ENCODE results near the gene HEMK1. TPM values are rescaled to one million over a fixed set of nuclear protein-coding genes. Genes with fewer than 3 reads are reported as not detected.
A peak's percentile ranks its signal among the peaks of the same experiment; 100 is the strongest.

The HEMK1 gene
- total and polyA plus RNA-seq, 3 experiments from 2014 or later = 27.4 to 55.0 (median 51.8) TPM

GRCh38 chr3:50564321-50564720 is 5.0 kb upstream of the HEMK1 start:
- peaks cover 0 to 13% (median 2%) of the 10 kb centered on the region in 3 donors for H3K36me3 Mint-ChIP-seq
- Histone ChIP-seq H3K36me3 (ENCODE audit: insufficient read depth, low read length) (no peaks in the 10 kb centered on the region), H3K4me3 (ENCODE audit: low read length) (no peak overlapping the region), H3K27ac (ENCODE audit: low read depth, low read length) (no peak overlapping the region), H3K4me1 (ENCODE audit: insufficient read depth, low read length) (peaks cover 21% of the 10 kb centered on the region), H3K9me3 (ENCODE audit: low read length) (no peaks in the 10 kb centered on the region), H3K27me3 (ENCODE audit: insufficient read depth, low read length, poor library complexity, severe bottlenecking) (no peaks in the 10 kb centered on the region)
- no peak for DNase-seq
- peak overlapping the region in 3 of 8 donors; percentile 17 to 67 (median 25) for H3K27ac Mint-ChIP-seq
- ChIA-PET CTCF (no interaction called here), POLR2A (no interaction called here)
- no peaks in the 10 kb centered on the region for H3K9me3 Mint-ChIP-seq
- peaks cover 14 to 37% (median 18%) of the 10 kb centered on the region in 3 donors for H3K4me1 Mint-ChIP-seq
- H3K27me3 Mint-ChIP-seq = peaks cover 0 to 3% of the 10 kb centered on the region in 2 donors
- no peak overlapping the region for H3K4me3 Mint-ChIP-seq

- ChIA-PET POLR2A (interaction anchor here (0.5 to 6.1 kb wide), 14 partner anchors 20 to 1121 kb away, joined by 3 to 57 read pairs (median 4); partner anchors contain the start of genes CISH, CYB561D2, GNAI2 and IFRD2), CTCF (interaction anchor here (1.1 to 18.9 kb wide), 4 partner anchors 23 to 57 kb away, joined by 3 to 724 read pairs (median 90); partner anchors contain the start of genes CISH and MAPKAPK3)
- Mint-ChIP-seq H3K9me3 (no peaks in the 10 kb centered on the region), H3K4me1 (peaks cover 32 to 64% (median 36%) of the 10 kb centered on the region in 3 donors), H3K27me3 (peaks cover 0 to 3% of the 10 kb centered on the region in 2 donors), H3K27ac (peak overlapping the region in 6 of 8 donors; percentile 50 to 95 (median 72)), H3K4me3 (peak overlapping the region; percentile 53 to 97 (median 76)), H3K36me3 (peaks cover 0 to 19% (median 2%) of the 10 kb centered on the region in 3 donors)
- Histone ChIP-seq H3K4me1 (ENCODE audit: insufficient read depth, low read length) (peaks cover 46% of the 10 kb centered on the region), H3K27me3 (ENCODE audit: insufficient read depth, low read length, poor library complexity, severe bottlenecking) (no peaks in the 10 kb centered on the region), H3K36me3 (ENCODE audit: insufficient read depth, low read length) (no peaks in the 10 kb centered on the region), H3K9me3 (ENCODE audit: low read length) (no peaks in the 10 kb centered on the region), H3K4me3 (ENCODE audit: low read length) (peak overlapping the region; percentile 57), H3K27ac (ENCODE audit: low read depth, low read length) (peak overlapping the region; percentile 55)
- no peak for DNase-seq
Measured at GRCh38 chr3:50567011-50567385, 2.3 kb upstream of the HEMK1 start.

GRCh38 chr3:50567386-50568167 is 1.7 kb upstream of the HEMK1 start, which contains the start of gene C3orf18:
TSS of gene C3orf18 (minus strand) at chr3:50567747. CDS start at chr3:50565699, 2,048 bp downstream.
- Mint-ChIP-seq H3K4me3 (peak within 1 kb of the TSS; percentile 90 to 97 (median 94)), H3K9me3 (no peaks in the 10 kb centered on the region), H3K4me1 (peaks cover 38 to 69% (median 42%) of the 10 kb centered on the region in 3 donors), H3K36me3 (peaks cover 0 to 22% (median 2%) of the 10 kb centered on the region in 3 donors), H3K27me3 (peaks cover 0 to 3% of the 10 kb centered on the region in 2 donors), H3K27ac (peak within 1 kb of the TSS; percentile 91 to 99 (median 96))
- ChIA-PET POLR2A (interaction anchor here (0.5 to 6.1 kb wide), 14 partner anchors 19 to 1120 kb away, joined by 3 to 57 read pairs (median 4); partner anchors contain the start of genes CISH, CYB561D2, GNAI2 and IFRD2), CTCF (interaction anchor here (1.1 to 18.9 kb wide), 5 partner anchors 22 to 220 kb away, joined by 3 to 724 read pairs (median 5); partner anchors contain the start of genes CISH and MAPKAPK3)
- Histone ChIP-seq H3K27me3 (ENCODE audit: insufficient read depth, low read length, poor library complexity, severe bottlenecking) (no peaks in the 10 kb centered on the region), H3K27ac (ENCODE audit: low read depth, low read length) (peak within 1 kb of the TSS; percentile 82), H3K36me3 (ENCODE audit: insufficient read depth, low read length) (no peaks in the 10 kb centered on the region), H3K9me3 (ENCODE audit: low read length) (no peaks in the 10 kb centered on the region), H3K4me3 (ENCODE audit: low read length) (peak within 1 kb of the TSS; percentile 57), H3K4me1 (ENCODE audit: insufficient read depth, low read length) (peaks cover 52% of the 10 kb centered on the region)
- DNase-seq = peak; percentile 91 to 95 (median 92)

DNA sequence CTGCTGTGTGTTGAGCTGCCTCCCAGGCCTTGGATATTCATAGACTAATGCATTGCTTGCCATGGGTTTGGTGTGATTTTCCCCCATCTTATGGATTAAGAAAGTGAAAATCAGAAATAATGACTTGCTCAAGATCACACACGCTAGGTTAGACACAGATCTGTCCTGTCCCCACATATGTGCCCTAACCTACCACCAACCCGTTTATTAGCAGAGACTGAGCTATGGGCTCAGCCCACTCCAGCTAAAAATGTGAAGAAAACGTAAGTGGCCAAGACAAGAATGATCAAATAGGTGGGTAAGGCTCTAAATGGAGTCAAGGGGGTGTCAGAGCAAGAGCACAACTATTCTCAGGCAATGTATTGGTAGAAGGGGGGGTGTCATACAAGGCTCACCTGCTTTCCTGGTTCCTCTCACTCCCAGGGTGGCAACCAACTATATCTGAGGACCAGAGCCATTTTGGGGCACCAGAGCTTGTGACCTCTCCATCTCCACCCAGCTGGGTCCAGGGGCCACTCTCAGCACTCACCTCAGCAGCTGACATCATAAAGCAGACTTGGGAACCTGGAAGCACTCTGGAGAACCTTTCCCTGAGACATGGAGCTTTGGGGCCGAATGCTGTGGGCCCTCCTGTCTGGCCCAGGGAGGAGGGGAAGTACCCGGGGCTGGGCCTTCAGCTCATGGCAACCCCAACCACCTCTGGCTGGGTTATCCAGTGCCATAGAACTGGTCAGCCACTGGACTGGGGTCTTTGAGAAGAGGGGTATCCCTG is 1.4 kb downstream of the HEMK1 start:
- Histone ChIP-seq H3K4me1 (ENCODE audit: insufficient read depth, low read length) (peaks cover 83% of the 10 kb centered on the region), H3K9me3 (ENCODE audit: low read length) (no peaks in the 10 kb centered on the region), H3K27me3 (ENCODE audit: insufficient read depth, low read length, poor library complexity, severe bottlenecking) (no peaks in the 10 kb centered on the region), H3K4me3 (ENCODE audit: low read length) (peak overlapping the region; percentile 92), H3K27ac (ENCODE audit: low read depth, low read length) (no peak overlapping the region), H3K36me3 (ENCODE audit: insufficient read depth, low read length) (no peaks in the 10 kb centered on the region)
- peak overlapping the region; percentile 91 to 98 (median 96) for H3K27ac Mint-ChIP-seq
- ChIA-PET CTCF (interaction anchor here (1.2 to 18.9 kb wide), 9 partner anchors 10 to 1112 kb away, joined by 3 to 724 read pairs (median 7); partner anchors contain the start of genes CISH and MAPKAPK3), POLR2A (interaction anchor here (1.0 to 6.1 kb wide), 6 partner anchors 13 to 46 kb away, joined by 3 to 57 read pairs (median 26); partner anchors contain the start of genes CISH and MAPKAPK3)
- no peaks in the 10 kb centered on the region for H3K9me3 Mint-ChIP-seq
- H3K27me3 Mint-ChIP-seq = peaks cover 0 to 2% of the 10 kb centered on the region in 2 donors
- DNase-seq = no peak
- peaks cover 0 to 16% (median 0%) of the 10 kb centered on the region in 3 donors for H3K36me3 Mint-ChIP-seq
- H3K4me3 Mint-ChIP-seq = peak overlapping the region; percentile 90 to 97 (median 95)
- peaks cover 64 to 91% (median 73%) of the 10 kb centered on the region in 3 donors for H3K4me1 Mint-ChIP-seq

GRCh38 chr3:50571486-50571885 is 2.2 kb downstream of the HEMK1 start:
- no peaks in the 10 kb centered on the region for H3K36me3 ChIP-seq (ENCODE audit: insufficient read depth, low read length)
- Mint-ChIP-seq H3K27ac (peak overlapping the region in 6 of 8 donors; percentile 43 to 95 (median 92)), H3K36me3 (peaks cover 0 to 19% (median 0%) of the 10 kb centered on the region in 3 donors), H3K9me3 (no peaks in the 10 kb centered on the region), H3K4me1 (peaks cover 66 to 91% (median 79%) of the 10 kb centered on the region in 3 donors), H3K4me3 (peak overlapping the region in 2 of 7 donors; percentile 25 to 90), H3K27me3 (peaks cover 0 to 2% of the 10 kb centered on the region in 2 donors)
- H3K27me3 ChIP-seq (ENCODE audit: insufficient read depth, low read length, poor library complexity, severe bottlenecking) = no peaks in the 10 kb centered on the region
- no peak overlapping the region for H3K4me3 ChIP-seq (ENCODE audit: low read length)
- H3K27ac ChIP-seq (ENCODE audit: low read depth, low read length) = no peak overlapping the region
- peaks cover 90% of the 10 kb centered on the region for H3K4me1 ChIP-seq (ENCODE audit: insufficient read depth, low read length)
- ChIA-PET CTCF (interaction anchor here (1.3 to 18.9 kb wide), 6 partner anchors 10 to 81 kb away, joined by 3 to 724 read pairs (median 22); partner anchors contain the start of genes CISH and MAPKAPK3), POLR2A (interaction anchor here (2.4 to 6.1 kb wide), 5 partner anchors 19 to 46 kb away, joined by 18 to 57 read pairs (median 24); partner anchors contain the start of genes CISH and MAPKAPK3)
- H3K9me3 ChIP-seq (ENCODE audit: low read length) = no peaks in the 10 kb centered on the region
- no peak for DNase-seq

- H3K36me3 ChIP-seq (ENCODE audit: insufficient read depth, low read length) = no peaks in the 10 kb centered on the region
- CTCF ChIA-PET = interaction anchor here (1.1 to 18.9 kb wide), 7 partner anchors 10 to 81 kb away, joined by 3 to 724 read pairs (median 21); partner anchors contain the start of genes CISH and MAPKAPK3
- peaks cover 90% of the 10 kb centered on the region for H3K4me1 ChIP-seq (ENCODE audit: insufficient read depth, low read length)
- POLR2A ChIA-PET = interaction anchor here (1.5 to 6.1 kb wide), 5 partner anchors 13 to 45 kb away, joined by 3 to 57 read pairs (median 18); partner anchors contain the start of genes CISH and MAPKAPK3
- H3K4me3 ChIP-seq (ENCODE audit: low read length) = peak overlapping the region; percentile 54
- H3K27me3 Mint-ChIP-seq = peaks cover 0 to 2% of the 10 kb centered on the region in 2 donors
- peaks cover 67 to 90% (median 77%) of the 10 kb centered on the region in 3 donors for H3K4me1 Mint-ChIP-seq
- H3K27me3 ChIP-seq (ENCODE audit: insufficient read depth, low read length, poor library complexity, severe bottlenecking) = no peaks in the 10 kb centered on the region
- peaks cover 0 to 19% (median 0%) of the 10 kb centered on the region in 3 donors for H3K36me3 Mint-ChIP-seq
- DNase-seq = peak; percentile 69 to 84 (median 75)
- no peaks in the 10 kb centered on the region for H3K9me3 Mint-ChIP-seq
- peak overlapping the region; percentile 61 to 85 (median 74) for H3K4me3 Mint-ChIP-seq
- peak overlapping the region; percentile 6 for H3K27ac ChIP-seq (ENCODE audit: low read depth, low read length)
- H3K27ac Mint-ChIP-seq = peak overlapping the region; percentile 89 to 98 (median 95)
- H3K9me3 ChIP-seq (ENCODE audit: low read length) = no peaks in the 10 kb centered on the region
Measured at GRCh38 chr3:50572158-50572557, 2.8 kb downstream of the HEMK1 start.

Data from CD8-positive, alpha-beta memory T cell (primary cell).